HG02938 (cell line): ENCODE data around the gene ELP2.
"Not testable (repeated sequence)": the region's sequence is repeated elsewhere in the genome, so short reads cannot be mapped to it uniquely, and the experiment has no call there.

Experiments used
- ATAC-seq: cut with Tn5 transposase; IDR thresholded peaks from one replicate; pipeline ENCODE4 v1.9.1; 2021; ENCODE audit warnings: mild to moderate bottlenecking, moderate library complexity; ENCODE audit not compliant: unreplicated experiment

Gene ELP2, protein sequence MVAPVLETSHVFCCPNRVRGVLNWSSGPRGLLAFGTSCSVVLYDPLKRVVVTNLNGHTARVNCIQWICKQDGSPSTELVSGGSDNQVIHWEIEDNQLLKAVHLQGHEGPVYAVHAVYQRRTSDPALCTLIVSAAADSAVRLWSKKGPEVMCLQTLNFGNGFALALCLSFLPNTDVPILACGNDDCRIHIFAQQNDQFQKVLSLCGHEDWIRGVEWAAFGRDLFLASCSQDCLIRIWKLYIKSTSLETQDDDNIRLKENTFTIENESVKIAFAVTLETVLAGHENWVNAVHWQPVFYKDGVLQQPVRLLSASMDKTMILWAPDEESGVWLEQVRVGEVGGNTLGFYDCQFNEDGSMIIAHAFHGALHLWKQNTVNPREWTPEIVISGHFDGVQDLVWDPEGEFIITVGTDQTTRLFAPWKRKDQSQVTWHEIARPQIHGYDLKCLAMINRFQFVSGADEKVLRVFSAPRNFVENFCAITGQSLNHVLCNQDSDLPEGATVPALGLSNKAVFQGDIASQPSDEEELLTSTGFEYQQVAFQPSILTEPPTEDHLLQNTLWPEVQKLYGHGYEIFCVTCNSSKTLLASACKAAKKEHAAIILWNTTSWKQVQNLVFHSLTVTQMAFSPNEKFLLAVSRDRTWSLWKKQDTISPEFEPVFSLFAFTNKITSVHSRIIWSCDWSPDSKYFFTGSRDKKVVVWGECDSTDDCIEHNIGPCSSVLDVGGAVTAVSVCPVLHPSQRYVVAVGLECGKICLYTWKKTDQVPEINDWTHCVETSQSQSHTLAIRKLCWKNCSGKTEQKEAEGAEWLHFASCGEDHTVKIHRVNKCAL

DNA sequence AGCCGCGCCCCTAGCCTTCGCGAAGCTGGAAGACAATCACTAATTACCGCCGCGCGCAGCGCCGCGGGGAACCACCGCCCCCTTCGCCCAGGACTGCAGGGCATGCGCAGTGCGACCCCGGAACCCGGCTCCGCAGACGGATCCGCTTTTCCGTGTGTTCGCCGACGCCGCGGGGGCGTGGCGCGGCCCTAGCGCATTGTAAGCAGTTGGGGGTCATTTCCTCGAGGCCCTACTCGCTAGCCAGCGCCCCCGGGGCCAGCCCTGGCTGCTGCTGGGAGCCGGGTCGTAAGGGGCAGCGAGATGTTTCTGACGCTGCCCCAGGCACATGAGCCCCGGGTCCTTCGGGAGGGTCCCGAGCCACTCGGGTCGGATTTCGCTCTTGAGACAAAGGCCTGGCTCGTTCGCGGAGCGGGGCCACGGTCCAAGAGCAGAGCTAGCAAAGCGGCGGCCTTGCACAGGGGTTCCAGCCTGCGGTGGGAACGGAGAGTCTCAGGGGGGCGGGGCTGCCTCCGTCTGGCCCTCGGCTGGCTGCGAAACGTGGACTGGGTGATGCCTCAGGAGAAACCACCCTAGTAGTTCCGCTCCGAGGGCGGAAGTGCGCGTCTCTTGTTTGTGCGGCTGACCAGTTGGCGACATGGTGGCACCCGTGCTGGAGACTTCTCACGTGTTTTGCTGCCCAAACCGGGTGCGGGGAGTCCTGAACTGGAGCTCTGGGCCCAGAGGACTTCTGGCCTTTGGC, at the start of gene ELP2, which contains the start of gene SLC39A6:
Gene ELP2 (plus strand): TSS at position 600 of the 739 bp plus-strand sequence. CDS start 35 bp downstream, at position 635.
Gene SLC39A6 (minus strand): TSS at position 41 of the 739 bp plus-strand sequence. CDS start 2,333 bp downstream, outside the sequence.
- peak; percentile 86 for ATAC-seq

DNA sequence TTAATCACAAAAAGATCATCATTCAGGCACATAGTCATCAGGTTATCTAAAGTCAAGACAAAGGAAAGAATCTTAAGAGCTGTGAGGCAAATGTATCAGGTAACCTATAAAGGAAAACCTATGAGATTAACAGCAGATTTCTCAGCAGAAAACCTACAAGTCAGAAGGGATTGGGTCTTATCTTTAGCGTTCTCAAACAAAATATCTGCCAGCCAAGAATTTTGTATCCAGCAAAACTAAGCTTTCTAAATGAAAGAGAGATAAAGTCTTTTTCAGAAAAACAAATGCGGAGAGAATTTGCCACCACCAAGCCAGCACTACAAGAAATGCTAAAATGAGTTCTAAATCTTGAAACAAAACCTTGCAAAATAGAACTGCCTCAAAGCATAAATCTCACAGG, 48.6 kb upstream of the ELP2 start:
- ATAC-seq: not testable (repeated sequence)

DNA sequence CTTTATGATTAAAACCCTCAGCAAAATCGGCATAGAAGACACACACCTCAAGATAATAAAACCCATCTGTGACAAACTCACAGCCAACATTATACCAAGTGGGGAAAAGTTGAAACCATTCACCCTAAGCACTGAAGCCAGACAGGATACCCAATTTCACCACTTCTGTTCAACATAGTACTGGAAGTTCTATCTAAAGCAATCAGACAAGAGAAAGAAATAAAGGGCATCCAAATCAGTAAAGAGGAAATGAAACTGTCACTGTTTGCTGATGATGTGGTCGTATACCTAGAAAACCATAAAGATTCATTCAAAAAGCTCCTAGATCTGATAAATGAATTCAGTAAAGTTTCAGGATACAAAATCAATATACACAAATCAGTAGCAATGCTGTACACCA, 46.0 kb upstream of the ELP2 start:
- no peak for ATAC-seq

DNA sequence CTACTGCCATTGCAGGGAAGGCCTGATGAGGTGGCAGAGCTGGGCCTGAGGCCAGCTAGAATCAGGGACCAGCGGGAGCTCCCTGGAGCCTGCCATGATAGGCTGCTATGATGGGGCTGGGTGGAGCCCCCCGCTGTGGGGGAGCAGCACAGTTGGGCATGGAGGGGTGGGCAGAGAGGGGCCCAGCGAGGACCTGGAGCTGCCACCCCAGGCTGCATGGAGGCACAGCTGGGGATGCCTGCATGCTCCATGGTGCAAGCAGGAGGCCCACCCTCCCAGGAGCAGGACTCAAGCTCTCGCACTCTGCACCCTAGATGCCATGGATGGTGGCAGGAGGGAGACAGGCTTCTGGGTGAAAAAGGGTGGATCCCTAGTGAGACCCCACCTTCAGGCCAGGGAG, 44.5 kb upstream of the ELP2 start:
- ATAC-seq: no peak

DNA sequence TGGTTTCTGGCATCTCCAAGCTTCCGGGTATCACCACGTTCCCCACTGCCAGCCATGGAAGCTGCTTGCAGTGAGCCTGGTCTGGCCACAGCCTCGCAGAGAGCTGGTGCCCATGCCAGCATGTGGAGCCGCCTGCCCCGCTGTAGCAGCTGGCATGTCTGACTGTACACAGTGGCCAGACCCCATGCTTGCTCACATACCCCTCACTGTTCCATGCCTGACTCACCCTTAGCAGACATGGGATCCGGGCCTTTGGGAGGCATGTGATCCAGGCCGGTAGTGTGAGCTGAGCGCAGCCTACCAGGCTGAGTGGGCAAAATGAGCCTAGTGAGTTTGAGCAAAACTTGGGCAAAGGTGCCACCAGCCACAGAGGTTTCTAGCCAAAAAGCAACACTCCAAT, 43.5 kb upstream of the ELP2 start:
- no peak for ATAC-seq

DNA sequence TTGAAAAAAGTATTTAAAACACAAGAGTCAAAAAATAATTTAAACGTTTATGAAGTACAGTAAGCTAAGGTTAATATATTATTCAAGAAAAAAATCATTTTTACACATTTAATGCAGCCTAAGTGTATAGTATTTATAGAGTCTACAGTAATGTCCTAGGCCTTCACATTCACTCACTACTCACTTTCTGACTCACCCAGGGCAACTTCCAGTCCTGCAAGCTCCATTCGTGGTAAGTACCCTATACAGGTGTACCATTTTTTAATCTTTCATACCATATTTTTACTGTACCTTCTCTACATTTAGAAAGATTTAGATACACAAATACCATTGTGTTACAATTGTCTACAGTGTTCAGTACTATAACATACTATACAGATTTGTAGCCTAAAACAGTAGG, 41.4 kb upstream of the ELP2 start:
- ATAC-seq: no peak

DNA sequence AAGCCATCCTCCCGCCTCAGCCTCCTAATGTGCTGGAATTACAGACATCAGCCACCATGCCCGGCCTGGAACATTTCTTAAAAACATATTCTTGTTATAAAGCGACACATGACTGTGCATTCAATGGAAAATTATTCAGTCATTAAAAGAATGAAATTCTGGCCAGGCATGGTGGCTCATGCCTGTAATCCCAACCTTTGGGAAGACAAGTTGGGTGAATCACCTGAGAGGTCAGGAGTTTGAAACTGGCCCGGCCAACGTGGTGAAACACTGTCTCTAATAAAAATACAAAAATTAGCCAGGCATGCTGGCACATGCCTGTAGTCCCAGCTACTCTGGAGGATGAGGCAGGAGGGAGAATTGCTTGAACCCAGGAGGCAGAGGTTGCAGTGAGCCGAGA, 40.7 kb upstream of the ELP2 start:
- no peak for ATAC-seq

DNA sequence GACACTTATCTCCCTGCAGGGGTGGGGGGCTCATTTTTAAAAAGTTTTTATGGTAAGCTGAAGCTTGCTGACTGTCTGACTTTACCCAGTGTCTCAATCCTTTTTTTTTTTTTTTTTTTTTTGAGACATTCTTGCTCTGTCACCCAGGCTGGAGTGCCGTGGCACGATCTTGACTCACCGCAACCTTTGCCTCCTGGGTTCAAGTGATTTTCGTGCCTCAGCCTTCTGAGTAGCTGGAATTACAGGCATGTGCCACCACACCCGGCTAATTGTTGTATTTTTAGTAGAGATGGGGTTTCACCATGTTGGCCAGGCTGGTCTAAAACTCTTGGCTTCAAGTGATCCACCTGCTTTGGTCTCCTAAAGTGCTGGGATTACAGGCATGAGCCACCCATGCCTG, 37.6 kb upstream of the ELP2 start:
- ATAC-seq: not testable (repeated sequence)

DNA sequence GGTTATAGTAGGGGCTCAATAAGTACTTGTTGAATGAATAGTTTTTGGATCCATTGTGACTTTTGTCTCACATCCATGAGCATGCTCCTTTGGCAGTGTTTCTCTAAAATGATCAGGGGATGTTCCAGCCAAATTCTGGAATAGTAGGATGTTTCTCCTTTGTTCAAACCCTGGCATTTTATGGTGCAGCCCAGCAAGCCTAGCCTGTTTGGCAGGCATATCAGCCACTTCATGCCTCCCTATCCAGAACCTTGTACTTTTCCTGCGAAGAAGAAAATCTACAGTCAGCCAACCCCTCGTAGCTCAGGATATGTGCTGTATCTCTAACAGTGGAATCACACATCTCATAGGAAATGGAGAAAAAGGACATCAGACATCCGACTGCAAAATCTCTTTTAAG, 35.3 kb upstream of the ELP2 start:
- no peak for ATAC-seq

DNA sequence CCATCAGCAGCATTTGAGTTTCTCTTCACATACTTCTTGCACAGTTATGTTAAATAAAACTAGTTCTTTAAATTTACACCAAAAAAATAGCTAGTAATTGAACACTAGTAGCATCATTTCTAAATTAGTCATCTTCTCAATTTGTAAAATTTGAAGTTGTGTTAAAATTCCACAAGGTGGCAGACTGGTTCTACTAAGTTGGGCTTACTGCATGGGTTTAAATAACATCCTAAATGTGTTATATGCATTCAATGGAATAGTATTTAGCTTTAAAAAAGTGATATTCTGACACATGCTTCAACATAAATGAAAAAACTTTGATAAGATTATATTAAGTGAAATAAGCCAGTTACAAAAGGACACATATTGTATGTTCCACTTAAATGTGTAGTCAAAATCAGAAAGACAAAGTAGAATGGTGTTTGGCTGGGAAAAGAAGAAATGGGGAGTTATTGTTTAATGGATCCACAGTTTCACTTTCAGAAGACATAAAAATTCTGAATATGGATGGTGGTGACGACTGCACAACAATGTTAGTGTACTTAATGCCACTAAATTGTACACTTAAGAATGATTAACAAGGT, 33.7 kb upstream of the ELP2 start:
- no peak for ATAC-seq

DNA sequence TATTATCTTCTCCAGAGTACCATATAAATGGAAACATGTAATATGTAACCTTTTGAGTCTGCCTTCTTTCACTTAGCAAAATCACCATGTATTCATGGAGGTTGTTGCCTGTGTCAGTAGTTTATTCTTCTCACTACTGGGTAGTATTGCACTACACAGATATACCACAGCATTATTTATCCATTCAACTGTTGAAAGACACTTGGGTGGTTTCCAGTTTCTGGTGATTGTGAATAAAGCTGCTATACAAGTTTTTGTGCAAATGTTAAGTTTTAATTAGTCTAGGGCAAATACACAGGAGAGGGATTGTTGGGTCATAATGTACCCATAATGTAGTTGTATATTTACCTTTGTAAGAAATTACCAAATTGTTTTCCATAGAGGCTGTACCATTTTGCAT, 32.7 kb upstream of the ELP2 start:
- ATAC-seq: no peak

DNA sequence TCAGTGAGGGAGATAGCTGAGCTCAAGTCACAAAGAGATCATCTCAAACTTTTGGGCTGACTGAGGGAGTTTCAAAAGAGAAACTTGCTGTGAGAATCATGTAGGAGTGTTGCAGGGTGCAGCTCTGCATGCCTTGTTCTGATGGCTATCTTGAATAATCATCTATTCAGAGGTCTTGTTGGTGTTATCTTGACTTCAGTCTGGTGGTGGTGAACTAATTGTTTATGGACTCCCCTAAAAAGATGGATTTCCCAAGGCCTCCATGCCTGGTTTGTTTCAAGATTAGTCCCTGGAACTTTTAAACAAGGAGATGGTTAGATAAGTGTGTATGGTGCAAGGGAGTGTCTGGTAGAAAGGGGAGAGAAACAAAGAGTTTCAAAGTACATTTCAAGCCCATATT, 30.4 kb upstream of the ELP2 start:
- ATAC-seq: no peak

DNA sequence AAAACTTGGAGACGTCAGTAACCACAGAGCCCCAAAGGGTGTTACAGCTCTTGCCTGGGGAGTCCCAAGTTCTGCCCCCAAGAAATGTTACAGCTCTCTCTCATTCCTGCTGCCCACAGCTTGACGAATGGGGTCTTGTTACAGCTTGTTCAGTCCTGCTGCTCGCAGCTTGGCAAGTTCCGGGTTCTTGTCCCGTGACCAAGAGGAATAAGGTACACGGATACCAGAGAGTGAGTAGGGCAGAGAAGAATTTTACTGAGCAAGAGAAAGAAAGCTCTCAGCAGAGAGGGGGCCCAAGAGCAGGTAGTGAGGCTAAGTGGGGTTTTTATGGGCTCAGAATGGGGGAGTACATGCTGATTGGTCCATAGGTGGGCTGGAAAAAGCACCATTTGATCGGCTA, 27.8 kb upstream of the ELP2 start:
- no peak for ATAC-seq

DNA sequence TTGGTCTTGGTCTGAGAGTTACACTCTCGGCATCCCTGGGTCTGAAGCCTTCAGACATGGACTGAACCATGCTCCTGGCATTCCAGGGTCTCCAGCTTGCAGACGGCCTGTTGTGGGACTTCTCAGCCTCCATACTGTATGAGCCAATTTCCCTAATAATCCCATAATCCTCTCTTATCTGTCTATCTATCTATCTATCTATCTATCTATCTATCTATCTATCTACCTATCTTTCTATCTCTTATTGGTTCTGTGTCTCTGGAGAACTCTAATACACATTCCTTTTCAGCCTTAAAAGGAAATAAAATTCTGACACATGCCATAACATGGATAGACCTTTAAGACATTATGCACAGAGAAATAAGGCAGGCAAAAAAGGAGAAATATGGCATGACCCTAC, 24.9 kb upstream of the ELP2 start:
- ATAC-seq: no peak

DNA sequence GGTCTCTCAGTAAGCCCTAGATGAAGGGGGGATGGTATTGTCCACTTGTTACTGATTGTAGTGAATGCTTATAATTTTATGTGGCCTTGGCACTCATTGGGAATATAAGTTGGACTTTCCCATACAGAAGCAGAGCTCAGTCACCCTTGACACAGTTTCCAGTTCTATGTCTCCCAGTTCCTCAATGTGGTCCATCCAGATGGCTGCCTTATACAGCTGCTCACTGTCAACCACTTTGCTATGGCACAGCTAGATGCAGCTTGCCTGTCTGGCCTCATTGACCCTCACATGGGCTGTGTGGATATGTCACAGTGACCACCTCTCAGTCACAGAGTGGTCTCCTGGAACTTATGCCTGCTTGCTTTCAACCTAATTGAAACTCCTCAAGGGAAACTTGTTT, 22.2 kb upstream of the ELP2 start:
- ATAC-seq: no peak

DNA sequence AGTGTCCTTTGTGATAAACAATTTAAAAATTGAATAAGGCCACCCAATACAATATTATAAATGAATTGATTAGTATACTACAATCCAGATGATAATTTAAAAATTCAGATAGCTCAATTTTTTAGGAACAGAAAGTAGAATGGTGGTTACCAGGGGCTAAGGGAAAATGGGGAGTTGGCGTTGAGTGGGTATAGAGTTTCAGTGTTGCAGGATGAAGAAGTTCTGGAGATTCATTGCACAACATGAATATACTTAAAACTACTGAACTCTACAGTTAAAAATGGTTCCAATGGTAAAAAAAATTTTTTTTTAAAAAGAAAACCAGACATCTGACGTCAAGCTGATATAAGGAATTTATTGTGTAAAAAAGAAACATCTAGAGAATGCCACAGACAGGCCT, 21.5 kb upstream of the ELP2 start:
- ATAC-seq: no peak

DNA sequence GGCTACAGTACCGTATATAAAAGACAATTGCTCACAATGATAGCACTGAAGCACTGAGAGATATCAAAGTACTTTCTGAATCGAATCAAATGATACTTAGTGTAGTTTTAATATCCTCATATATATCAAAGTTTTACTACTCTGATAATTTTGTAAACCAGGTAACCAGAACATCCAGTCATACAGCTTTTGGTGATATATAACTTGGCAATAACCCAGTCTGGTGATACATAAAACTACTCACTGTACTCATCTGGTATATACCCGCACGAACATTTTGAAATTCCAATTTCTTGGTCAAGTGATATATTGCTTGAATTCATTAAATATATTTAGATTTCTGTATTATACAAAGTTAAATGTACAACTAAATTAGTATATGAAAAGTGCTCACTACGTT, 21.1 kb upstream of the ELP2 start:
- no peak for ATAC-seq

DNA sequence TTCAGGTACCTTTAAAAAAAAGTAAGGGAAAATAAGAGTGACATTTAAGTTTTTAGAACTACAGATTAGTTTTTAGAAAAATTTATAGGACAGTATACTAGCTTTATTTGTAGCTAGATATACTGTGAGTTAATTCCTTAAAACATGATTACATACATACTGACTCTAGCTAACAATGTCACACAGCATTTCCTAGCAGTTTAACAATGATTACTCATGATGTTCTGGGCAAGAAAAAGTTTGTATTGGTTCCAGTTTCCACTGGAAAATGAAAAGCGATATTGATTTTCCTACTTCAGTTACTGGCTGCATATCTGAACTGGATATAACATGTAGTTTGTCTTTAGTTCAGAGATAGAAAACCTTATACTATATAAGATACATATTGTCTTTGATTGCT, 20.0 kb upstream of the ELP2 start:
- no peak for ATAC-seq

DNA sequence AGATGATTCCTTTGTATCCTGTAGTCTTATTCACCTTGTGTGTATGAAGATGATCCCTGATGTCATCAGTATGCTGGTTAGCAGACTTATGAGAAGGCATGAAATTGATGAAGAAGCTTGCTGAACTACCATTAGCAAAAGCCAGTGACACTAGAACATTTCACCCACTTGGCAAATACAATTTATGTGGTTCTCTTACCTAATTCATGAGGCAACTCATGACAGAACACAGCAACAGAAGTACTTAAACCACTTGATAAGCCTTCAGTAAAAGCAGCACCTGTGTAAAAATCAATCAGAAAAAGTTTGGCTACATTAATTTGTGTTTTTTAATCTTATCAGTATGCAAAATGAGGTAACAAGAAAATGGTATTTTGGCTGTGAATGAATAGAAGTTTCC, 17.4 kb upstream of the ELP2 start:
- no peak for ATAC-seq

DNA sequence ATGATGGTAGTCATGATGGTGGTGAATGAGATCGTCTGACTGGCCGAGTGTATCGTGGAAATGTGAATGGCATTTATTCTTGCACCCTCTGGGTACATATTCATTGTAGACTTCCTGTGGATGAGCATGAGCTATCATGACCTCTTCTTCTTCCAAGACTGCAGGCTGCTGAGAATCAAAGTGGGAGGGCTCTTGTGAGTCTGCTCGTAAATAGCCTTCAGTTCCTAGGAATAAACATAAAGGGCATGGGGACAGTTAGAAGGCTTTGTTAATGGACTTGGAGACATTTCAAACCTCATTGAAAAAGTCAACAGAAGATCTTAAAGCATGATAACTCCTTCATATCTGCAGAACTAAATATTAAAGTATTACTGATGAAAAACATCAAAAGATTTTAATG, 15.4 kb upstream of the ELP2 start:
- ATAC-seq: no peak

DNA sequence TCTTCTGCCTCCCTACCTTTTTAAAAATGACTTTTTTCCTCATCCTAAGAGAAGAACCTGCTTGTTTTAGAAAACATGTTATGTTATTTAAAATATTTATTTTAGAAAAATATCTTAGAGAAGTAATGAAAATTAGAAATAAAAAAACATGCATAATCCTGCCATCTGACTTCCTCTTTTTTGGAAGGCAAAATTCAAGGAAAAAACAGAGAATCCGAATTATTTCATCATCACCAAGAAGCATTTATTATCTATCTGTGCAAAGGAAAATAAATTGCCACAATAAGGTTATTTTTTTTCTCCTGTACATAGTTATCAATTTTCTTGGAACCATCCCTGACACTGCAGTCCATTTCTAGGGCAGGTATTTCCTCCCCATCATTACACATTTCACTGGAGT, 15.0 kb upstream of the ELP2 start:
- ATAC-seq: no peak
